Neuronal stem cell (in vitro differentiated cells): ENCODE data around the gene PDCD1.

ENCODE experiments used
- DNase-seq: peaks from one replicate; pipeline ENCODE4 v3.0.0-alpha.2; 2013; ENCODE audit warnings: low spot score
- H2AFZ ChIP-seq: one replicate; pipeline ENCODE4 v1.6.1; 2013; ENCODE audit warnings: mild to moderate bottlenecking, low read length, inconsistent platforms
- H2AK5ac ChIP-seq: 2 replicates; pipeline ENCODE4 v1.6.1; 2013; ENCODE audit warnings: low read depth, mild to moderate bottlenecking, inconsistent platforms, low read length, moderate library complexity, mixed read lengths
- H2BK120ac ChIP-seq: 2 replicates; pipeline ENCODE4 v1.6.1; 2013; ENCODE audit warnings: low read depth, mild to moderate bottlenecking, inconsistent platforms, low read length, moderate library complexity, mixed read lengths
- H2BK12ac ChIP-seq: one replicate; pipeline ENCODE4 v1.6.1; 2013; ENCODE audit warnings: low read length, inconsistent platforms
- H2BK15ac ChIP-seq: 2 replicates; pipeline ENCODE4 v1.6.1; 2013; ENCODE audit warnings: mild to moderate bottlenecking, low read length, inconsistent platforms, mixed read lengths
- H2BK5ac ChIP-seq: one replicate; pipeline ENCODE4 v1.6.1; 2013; ENCODE audit warnings: inconsistent platforms, mild to moderate bottlenecking, low read length, moderate library complexity
- H3K14ac ChIP-seq: one replicate; pipeline ENCODE4 v1.6.1; 2013; ENCODE audit warnings: low read length, inconsistent platforms
- H3K18ac ChIP-seq: 2 replicates; pipeline ENCODE4 v1.6.1; 2013; ENCODE audit warnings: low read length, inconsistent platforms
- H3K23ac ChIP-seq: 2 replicates; pipeline ENCODE4 v1.6.1; 2013; ENCODE audit warnings: low read depth, mild to moderate bottlenecking, mixed read lengths, low read length, inconsistent platforms; ENCODE audit not compliant: poor library complexity
- H3K27ac ChIP-seq: replicated peaks from 3 replicates; pipeline ENCODE4 v1.5.1; 2013; ENCODE audit warnings: low read length, inconsistent platforms
- H3K27me3 ChIP-seq, 3 experiments: 2 replicates each; pipeline ENCODE4 v1.6.1; 2013; ENCODE audit warnings: low read length in 3 of 3, mild to moderate bottlenecking in 2 of 3, inconsistent platforms in 1 of 3, low read depth in 1 of 3, mixed read lengths in 1 of 3, moderate library complexity in 1 of 3; ENCODE audit not compliant: control insufficient read depth in 3 of 3, insufficient read depth in 3 of 3
- H3K36me3 ChIP-seq, 2 donors: replicated peaks in 1 of 2; 2 replicates each; pipeline ENCODE4 v1.6.1; 2013; ENCODE audit warnings: low read length in 2 of 2; ENCODE audit not compliant: control insufficient read depth in 2 of 2, insufficient read depth in 2 of 2
- H3K4ac ChIP-seq: 2 replicates; pipeline ENCODE4 v1.6.1; 2013; ENCODE audit warnings: inconsistent platforms, mild to moderate bottlenecking, low read length, moderate library complexity
- H3K4me1 ChIP-seq, 2 donors: 1 replicate in 1 of 2; 2 replicates in 1 of 2; pipeline ENCODE4 v1.6.1; 2013; ENCODE audit warnings: low read length in 2 of 2, low read depth in 1 of 2; ENCODE audit not compliant: control insufficient read depth in 2 of 2, insufficient read depth in 1 of 2
- H3K4me2 ChIP-seq: one replicate; pipeline ENCODE4 v1.6.1; 2013; ENCODE audit warnings: mild to moderate bottlenecking, low read length, inconsistent platforms; ENCODE audit not compliant: insufficient read depth, poor library complexity, severe bottlenecking
- H3K4me3 ChIP-seq, 2 donors: 2 replicates each; pipeline ENCODE4 v1.5.1; 2013; ENCODE audit warnings: low read length in 2 of 2, mild to moderate bottlenecking in 2 of 2, inconsistent platforms in 1 of 2, moderate library complexity in 1 of 2
- H3K79me1 ChIP-seq: one replicate; pipeline ENCODE4 v1.6.1; 2013; ENCODE audit warnings: low read depth, mild to moderate bottlenecking, inconsistent platforms, low read length, moderate library complexity
- H3K9ac ChIP-seq: one replicate; pipeline ENCODE4 v1.6.1; 2013; ENCODE audit warnings: mild to moderate bottlenecking, low read depth, low read length, inconsistent platforms; ENCODE audit not compliant: poor library complexity
- H3K9me3 ChIP-seq, 2 donors: replicated peaks in 1 of 2; 2 replicates each; pipeline versions ENCODE3 to v1.6.1; 2013; ENCODE audit warnings: low read length in 2 of 2, mild to moderate bottlenecking in 2 of 2, inconsistent platforms in 1 of 2, low read depth in 1 of 2, mixed read lengths in 1 of 2, moderate library complexity in 1 of 2; ENCODE audit not compliant: control insufficient read depth in 2 of 2, insufficient read depth in 1 of 2
- H4K8ac ChIP-seq: one replicate; pipeline ENCODE4 v1.6.1; 2013; ENCODE audit warnings: low read depth, mild to moderate bottlenecking, inconsistent platforms, low read length, moderate library complexity
- H4K91ac ChIP-seq: one replicate; pipeline ENCODE4 v1.6.1; 2013; ENCODE audit warnings: low read length, low read depth, mild to moderate bottlenecking, inconsistent platforms; ENCODE audit not compliant: poor library complexity
- WGBS, 2 donors: extraction: QIAGEN DNeasy Blood & Tissue Kit; methylation state at CpG; one replicate each; pipeline ENCODE4 v1.1.7; 2013; ENCODE audit warnings: missing lambda C conversion rate in 2 of 2, mixed read lengths in 1 of 2; ENCODE audit not compliant: insufficient read length in 2 of 2, insufficient replicate concordance in 1 of 2; ENCODE audit errors: extremely low coverage in 2 of 2; 5-methylcytosine and 5-hydroxymethylcytosine counted together

Gene PDCD1

GRCh38 chr2:241815477-241816430 is 42.9 kb downstream of the PDCD1 start:
- Histone ChIP-seq H3K4ac (no peak overlapping the region), H3K36me3 (no peaks in the 10 kb centered on the region), H3K9ac (peak overlapping the region; percentile 4), H2BK15ac (peak overlapping the region; percentile 67), H3K4me2 (no peak overlapping the region), H3K27ac (no peak overlapping the region), H2AFZ (no peak overlapping the region), H2BK5ac (peak overlapping the region; percentile 75), H3K9me3 (no peaks in the 10 kb centered on the region), H3K79me1 (peaks cover 3% of the 10 kb centered on the region), H2AK5ac (peak overlapping the region; percentile 94), H2BK120ac (no peak overlapping the region), H4K91ac (no peak overlapping the region), H3K23ac (peak overlapping the region; percentile 80), H3K4me3 (no peak overlapping the region), H3K14ac (peak overlapping the region; percentile 94), H4K8ac (peak overlapping the region; percentile 92), H3K4me1 (peaks cover 0 to 2% of the 10 kb centered on the region in 2 donors), H2BK12ac (peak overlapping the region; percentile 41), H3K18ac (peak overlapping the region; percentile 85), H3K27me3 (peaks cover 0 to 6% (median 0%) of the 10 kb centered on the region in 3 experiments)
- no CpG with 5 or more reads among the region's 48 CpGs for WGBS, 2 donors
- DNase-seq: no peak

GRCh38 chr2:241814643-241815476 is 43.8 kb downstream of the PDCD1 start:
- no peak overlapping the region for H3K27ac ChIP-seq
- H2BK120ac ChIP-seq: no peak overlapping the region
- H3K14ac ChIP-seq: no peak overlapping the region
- no peak overlapping the region for H2AFZ ChIP-seq
- H3K4me3 ChIP-seq: no peak overlapping the region
- no CpG with 5 or more reads among the region's 52 CpGs for WGBS, 2 donors
- no peak for DNase-seq
- no peak overlapping the region for H4K8ac ChIP-seq
- H3K27me3 ChIP-seq: peaks cover 0 to 6% (median 0%) of the 10 kb centered on the region in 3 experiments
- H3K4ac ChIP-seq: peak overlapping the region; percentile 76
- H2BK5ac ChIP-seq: no peak overlapping the region
- H3K9me3 ChIP-seq: no peaks in the 10 kb centered on the region
- H3K9ac ChIP-seq: peak overlapping the region; percentile 44
- H3K36me3 ChIP-seq: no peaks in the 10 kb centered on the region
- H3K4me1 ChIP-seq: peaks cover 0 to 2% of the 10 kb centered on the region in 2 donors
- H2AK5ac ChIP-seq: peak overlapping the region; percentile 90
- H2BK12ac ChIP-seq: peak overlapping the region; percentile 90
- peak overlapping the region; percentile 92 for H2BK15ac ChIP-seq
- H3K79me1 ChIP-seq: peaks cover 3% of the 10 kb centered on the region
- H3K23ac ChIP-seq: peak overlapping the region; percentile 43
- H3K18ac ChIP-seq: peak overlapping the region; percentile 89
- no peak overlapping the region for H3K4me2 ChIP-seq
- peak overlapping the region; percentile 98 for H4K91ac ChIP-seq

DNA sequence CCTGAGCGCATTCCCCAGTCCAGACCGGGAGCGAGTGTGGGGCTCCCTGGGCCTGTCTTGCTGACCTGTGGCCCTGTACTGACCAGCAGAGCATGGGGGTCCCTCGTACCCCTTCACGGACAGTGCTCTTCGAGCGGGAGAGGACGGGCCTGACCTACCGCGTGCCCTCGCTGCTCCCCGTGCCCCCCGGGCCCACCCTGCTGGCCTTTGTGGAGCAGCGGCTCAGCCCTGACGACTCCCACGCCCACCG is 44.4 kb downstream of the PDCD1 start:
- Histone ChIP-seq H2AFZ (no peak overlapping the region), H2BK120ac (no peak overlapping the region), H3K36me3 (no peaks in the 10 kb centered on the region), H4K91ac (peak overlapping the region; percentile 98), H2BK5ac (no peak overlapping the region), H3K9ac (peak overlapping the region; percentile 44), H3K27ac (no peak overlapping the region), H3K27me3 (peaks cover 0 to 6% (median 0%) of the 10 kb centered on the region in 3 experiments), H4K8ac (no peak overlapping the region), H3K4me3 (no peak overlapping the region), H2BK12ac (no peak overlapping the region), H2AK5ac (no peak overlapping the region), H2BK15ac (peak overlapping the region; percentile 92), H3K14ac (no peak overlapping the region), H3K23ac (no peak overlapping the region), H3K4ac (peak overlapping the region; percentile 76), H3K4me1 (peaks cover 0 to 2% of the 10 kb centered on the region in 2 donors), H3K79me1 (peaks cover 2% of the 10 kb centered on the region), H3K9me3 (no peaks in the 10 kb centered on the region), H3K18ac (peak overlapping the region; percentile 89), H3K4me2 (no peak overlapping the region)
- DNase-seq: no peak
- no CpG with 5 or more reads among the region's 17 CpGs for WGBS, 2 donors
